Esophagus muscularis mucosa (tissue), 4 donors: Measurements from ENCODE around the gene RFX3. TPM values are rescaled to one million over a fixed set of nuclear protein-coding genes. Genes with fewer than 3 reads are reported as not detected.

Experiments used
- DNase-seq: peaks from one replicate; pipeline ENCODE4 v3.0.0-alpha.2; 2017; ENCODE audit errors: extremely low spot score
- H3K27ac ChIP-seq, 4 donors: fragments of 200-600 bp; sonication (generic); replicated peaks in 1 of 4; 1 replicate in 3 of 4; 2 replicates in 1 of 4; pipeline ENCODE4 v1.5.1; 2016 to 2019; ENCODE audit warnings: mild to moderate bottlenecking in 1 of 4
- H3K27me3 ChIP-seq, 4 donors: fragments of 200-600 bp; sonication (generic); one replicate each; pipeline versions ENCODE4 v1.5.1 to v1.6.0; 2016 to 2019
- H3K36me3 ChIP-seq, 4 donors: fragments of 200-600 bp; sonication (generic); one replicate each; pipeline ENCODE4 v1.5.1; 2016 to 2019
- H3K4me1 ChIP-seq, 4 donors: fragments of 200-600 bp; sonication (generic); one replicate each; pipeline ENCODE4 v1.5.1; 2016 to 2019
- H3K4me3 ChIP-seq, 4 donors: fragments of 200-600 bp; sonication (generic); 1 replicate in 2 of 4; 2 replicates in 2 of 4; pipeline ENCODE4 v1.5.1; 2016 to 2019; ENCODE audit warnings: mild to moderate bottlenecking in 4 of 4, moderate library complexity in 1 of 4
- H3K9me3 ChIP-seq, 4 donors: fragments of 200-600 bp; sonication (generic); 1 replicate in 3 of 4; 2 replicates in 1 of 4; pipeline ENCODE4 v1.5.1; 2016 to 2019
- EP300 ChIP-seq: sonication (generic); formaldehyde crosslinking; IDR thresholded peaks from one replicate; pipeline ENCODE4 v1.6.1; 2017; ENCODE audit warnings: antibody characterized with exemption
- POLR2A ChIP-seq: fragments of 450-650 bp; IDR thresholded peaks from one replicate; pipeline ENCODE4 v1.6.1; 2017; ENCODE audit warnings: antibody characterized with exemption, moderate library complexity, mild to moderate bottlenecking, low read depth
- POLR2AphosphoS5 ChIP-seq, 2 donors: sonication (generic); formaldehyde crosslinking; IDR thresholded peaks; one replicate each; pipeline ENCODE4 v1.6.1; 2017; ENCODE audit warnings: antibody characterized with exemption in 2 of 2
- WGBS: methylation state at CpG from one replicate; pipeline ENCODE4 v1.1.5; 2018; 5-methylcytosine and 5-hydroxymethylcytosine counted together
- intact Hi-C: fragments of 100-400 bp; cut with DNase I; formaldehyde crosslinking; loops from one replicate; pipeline ENCODE4 v1.15.1; 2023
- total RNA-seq, 4 donors: library from RNA; depleted of rRNA; stranded (reverse); fragments of >200 nt; gene quantifications; one replicate each; pipeline versions ENCODE4 v1.1.0 to v1.2.1, GENCODE V29; 2016
- TF ChIP-seq, protein P1 (sequence below), 3 experiments: fragments of 200-600 bp in 2 of 3; fragments of 450-650 bp in 1 of 3; sonication (generic) in 2 of 3; IDR thresholded peaks; one replicate each; pipeline ENCODE4 v1.5.1; 2017 to 2019; ENCODE audit warnings: antibody characterized with exemption in 3 of 3, mild to moderate bottlenecking in 2 of 3, moderate library complexity in 1 of 3

Gene RFX3
- total RNA-seq, 4 donors from 2014 or later, result 4.5 to 7.9 (median 5.5) TPM

GRCh38 chr9:3521966-3522365 lies 3.8 kb downstream of the RFX3 start:
- no peak overlapping the region for H3K4me3 ChIP-seq
- TF ChIP-seq EP300, result no peak
- TF ChIP-seq, protein P1, sequence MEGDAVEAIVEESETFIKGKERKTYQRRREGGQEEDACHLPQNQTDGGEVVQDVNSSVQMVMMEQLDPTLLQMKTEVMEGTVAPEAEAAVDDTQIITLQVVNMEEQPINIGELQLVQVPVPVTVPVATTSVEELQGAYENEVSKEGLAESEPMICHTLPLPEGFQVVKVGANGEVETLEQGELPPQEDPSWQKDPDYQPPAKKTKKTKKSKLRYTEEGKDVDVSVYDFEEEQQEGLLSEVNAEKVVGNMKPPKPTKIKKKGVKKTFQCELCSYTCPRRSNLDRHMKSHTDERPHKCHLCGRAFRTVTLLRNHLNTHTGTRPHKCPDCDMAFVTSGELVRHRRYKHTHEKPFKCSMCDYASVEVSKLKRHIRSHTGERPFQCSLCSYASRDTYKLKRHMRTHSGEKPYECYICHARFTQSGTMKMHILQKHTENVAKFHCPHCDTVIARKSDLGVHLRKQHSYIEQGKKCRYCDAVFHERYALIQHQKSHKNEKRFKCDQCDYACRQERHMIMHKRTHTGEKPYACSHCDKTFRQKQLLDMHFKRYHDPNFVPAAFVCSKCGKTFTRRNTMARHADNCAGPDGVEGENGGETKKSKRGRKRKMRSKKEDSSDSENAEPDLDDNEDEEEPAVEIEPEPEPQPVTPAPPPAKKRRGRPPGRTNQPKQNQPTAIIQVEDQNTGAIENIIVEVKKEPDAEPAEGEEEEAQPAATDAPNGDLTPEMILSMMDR (IDR thresholded peaks at IDR 0.05), result no peak
- TF ChIP-seq POLR2A, result no peak
- no peak for TF ChIP-seq POLR2AphosphoS5 (IDR thresholded peaks at IDR 0.05)
- no peak overlapping the region for H3K27ac ChIP-seq
- intact Hi-C loops, result no loop called here
- H3K36me3 ChIP-seq, result no peaks in the 10 kb centered on the region
- H3K4me1 ChIP-seq, result peaks cover 0 to 38% (median 34%) of the 10 kb centered on the region in 4 donors
- no peaks in the 10 kb centered on the region for H3K27me3 ChIP-seq
- 89% methylated on average over 1 of the region's 1 CpG for WGBS
- DNase-seq, result no peak
- H3K9me3 ChIP-seq, result no peaks in the 10 kb centered on the region

DNA sequence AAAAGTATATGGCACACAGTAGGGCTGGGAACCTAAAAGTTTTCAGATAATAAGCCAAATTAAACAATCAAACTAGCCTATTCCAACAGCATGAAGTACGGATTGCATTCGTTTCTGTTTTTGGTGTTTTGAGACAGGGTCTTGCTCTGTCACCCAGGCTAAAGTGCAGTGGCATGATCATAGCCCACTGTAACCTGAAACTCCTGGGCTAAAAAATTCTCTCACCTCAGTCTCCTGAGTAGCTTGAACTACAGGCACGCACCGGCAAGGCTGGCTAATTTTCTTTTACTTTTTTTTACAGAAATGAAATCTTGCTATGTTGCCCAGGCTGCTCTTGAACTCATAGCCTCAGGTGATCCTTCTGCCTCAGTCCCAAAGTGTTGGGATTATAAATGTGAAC lies 5.2 kb downstream of the RFX3 start:
- Histone ChIP-seq H3K4me1 (peaks cover 0 to 40% (median 38%) of the 10 kb centered on the region in 4 donors), H3K4me3 (no peak overlapping the region), H3K27ac (no peak overlapping the region), H3K27me3 (no peaks in the 10 kb centered on the region), H3K36me3 (no peaks in the 10 kb centered on the region), H3K9me3 (no peaks in the 10 kb centered on the region)
- no peak for DNase-seq
- no peak for TF ChIP-seq POLR2A
- no peak for TF ChIP-seq EP300
- TF ChIP-seq POLR2AphosphoS5 (IDR thresholded peaks at IDR 0.05), result no peak
- TF ChIP-seq, protein P1 (IDR thresholded peaks at IDR 0.05), result no peak
- 81% methylated on average over 4 of the region's 4 CpGs for WGBS
- intact Hi-C loops, result no loop called here

DNA sequence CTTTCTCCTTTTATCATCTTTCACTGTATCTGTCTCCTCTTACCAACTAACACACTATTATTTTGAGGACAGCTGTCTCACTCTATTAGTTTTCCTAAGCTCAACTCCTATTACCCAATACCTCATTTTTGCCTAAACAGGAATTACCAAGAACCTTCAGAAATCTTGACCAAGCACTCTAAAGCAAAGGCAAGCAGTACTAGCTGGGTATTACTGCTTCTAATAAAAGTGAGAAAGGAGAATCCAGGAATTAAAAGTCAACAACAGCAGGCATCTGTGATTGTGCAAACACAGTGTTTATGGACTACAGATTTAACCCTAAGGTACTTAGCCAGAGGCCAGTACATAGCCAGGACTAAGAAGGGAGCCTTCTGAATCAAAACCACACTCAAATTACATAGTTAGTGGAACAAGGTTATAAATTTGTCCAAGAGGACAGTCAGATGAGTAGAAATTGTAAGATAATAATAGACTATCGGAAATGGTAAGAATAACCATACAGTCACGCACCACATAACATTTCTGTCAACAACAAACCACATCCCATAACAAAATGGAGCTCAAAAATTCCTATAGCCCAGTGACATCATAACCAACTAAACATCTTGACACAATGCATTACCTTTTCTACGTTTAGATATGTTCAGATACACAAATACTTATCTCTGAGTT lies 8.3 kb downstream of the RFX3 start:
- TF ChIP-seq POLR2AphosphoS5 (IDR thresholded peaks at IDR 0.05), result no peak
- TF ChIP-seq POLR2A, result no peak
- TF ChIP-seq EP300, result no peak
- TF ChIP-seq, protein P1 (IDR thresholded peaks at IDR 0.05), result no peak
- no peak overlapping the region for H3K27ac ChIP-seq
- H3K36me3 ChIP-seq, result no peaks in the 10 kb centered on the region
- H3K4me3 ChIP-seq, result no peak overlapping the region
- no peaks in the 10 kb centered on the region for H3K9me3 ChIP-seq
- intact Hi-C loops, result no loop called here
- H3K4me1 ChIP-seq, result peaks cover 0 to 28% (median 22%) of the 10 kb centered on the region in 4 donors
- no peaks in the 10 kb centered on the region for H3K27me3 ChIP-seq
- 91% methylated on average over 3 of the region's 3 CpGs for WGBS
- no peak for DNase-seq

- Histone ChIP-seq H3K36me3 (no peaks in the 10 kb centered on the region), H3K27me3 (no peaks in the 10 kb centered on the region), H3K27ac (no peak overlapping the region), H3K4me3 (no peak overlapping the region), H3K4me1 (peaks cover 0 to 21% (median 17%) of the 10 kb centered on the region in 4 donors), H3K9me3 (no peaks in the 10 kb centered on the region)
- 81% methylated on average over 4 of the region's 4 CpGs for WGBS
- intact Hi-C loops, result no loop called here
- no peak for DNase-seq
- TF ChIP-seq EP300 (no peak), POLR2AphosphoS5 (IDR thresholded peaks at IDR 0.05) (no peak), POLR2A (no peak)
- TF ChIP-seq, protein P1 (IDR thresholded peaks at IDR 0.05), result no peak
Measured at GRCh38 chr9:3516667-3517330, 9.0 kb downstream of the RFX3 start.
